Skin of body (tissue), 2 donors: ENCODE results near the gene SLC28A3. TPM values are rescaled to one million over a fixed set of nuclear protein-coding genes. Genes with fewer than 3 reads are reported as not detected.

ENCODE experiments used
- DNase-seq: peaks from one replicate; lab custom pipeline; 2025; lab: John Stamatoyannopoulos, UW
- total RNA-seq: library from RNA; depleted of rRNA; stranded (reverse); fragments of >200 nt; gene quantifications from one replicate; pipeline ENCODE4 v1.2.3, GENCODE V29; 2014

The SLC28A3 gene
- total RNA-seq, 1 donor from 2014 or later: 4.9 TPM

DNA sequence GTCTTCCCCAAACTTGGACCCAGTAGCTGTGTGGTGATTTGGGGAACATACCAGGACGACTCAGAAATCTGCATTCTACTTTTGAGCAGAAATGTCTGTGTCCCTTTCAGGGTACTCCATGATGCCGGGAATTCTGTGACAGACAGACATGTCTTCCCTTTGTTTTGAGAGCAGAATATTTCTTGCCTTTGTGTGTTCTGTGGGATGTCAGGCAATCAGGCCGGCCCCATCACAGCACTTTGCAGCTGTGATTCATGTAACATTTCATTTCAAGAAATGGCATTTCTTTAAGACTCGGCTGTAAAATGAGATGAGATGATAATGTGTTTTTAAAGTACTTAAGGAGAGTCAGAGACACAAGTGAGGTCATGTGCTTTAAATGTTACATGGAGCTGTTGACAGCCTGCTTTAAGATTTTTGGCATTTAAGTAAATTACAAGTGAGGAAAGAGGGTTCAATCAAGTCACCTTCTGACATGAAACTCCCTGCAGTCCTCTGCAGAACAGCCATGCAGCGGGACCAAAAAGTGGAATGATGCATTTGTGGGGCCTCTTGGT, 98.7 kb downstream of the SLC28A3 start:
- DNase-seq: no peak

DNA sequence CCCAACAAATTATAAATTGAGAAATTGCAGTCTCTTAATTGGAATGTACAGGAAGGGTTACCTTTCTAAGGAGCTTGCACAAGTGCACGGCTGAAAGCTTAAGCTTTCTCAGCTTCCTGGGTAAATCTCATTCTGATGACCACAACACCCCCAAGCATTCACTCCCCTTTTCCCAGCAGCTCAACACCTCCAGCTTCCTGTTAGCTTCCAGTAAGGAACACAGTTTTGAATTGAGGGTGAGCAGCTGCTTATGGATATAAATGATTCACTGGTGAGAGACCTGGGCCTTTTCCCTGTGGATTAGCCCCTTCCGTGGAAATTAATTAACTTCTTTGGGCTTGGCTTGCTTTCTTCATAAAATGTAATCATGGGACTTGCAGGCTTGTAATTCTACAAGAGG, 101.2 kb downstream of the SLC28A3 start:
- DNase-seq: no peak

DNA sequence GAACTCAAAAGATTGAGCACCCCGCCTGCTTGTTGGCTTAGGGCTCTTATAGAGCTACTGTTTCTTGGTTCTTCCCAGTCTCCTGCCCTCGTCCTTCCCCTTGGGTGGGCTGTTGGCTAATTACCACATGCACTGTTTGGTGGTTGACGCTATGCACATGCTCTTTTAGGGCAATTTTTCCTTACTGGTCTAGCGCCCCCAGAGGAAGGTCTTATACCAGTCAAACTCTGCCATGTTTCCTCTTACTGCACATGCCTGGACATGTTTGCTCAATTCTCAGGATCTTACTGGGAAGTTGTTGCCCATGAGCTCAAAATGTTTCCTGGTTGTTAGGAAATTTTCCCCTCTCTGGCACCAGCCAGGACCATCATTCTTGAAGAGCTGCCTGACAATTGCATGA, 101.9 kb downstream of the SLC28A3 start:
- DNase-seq: no peak

- no peak for DNase-seq
These were observed 105.0 kb downstream of the SLC28A3 start for GRCh38 chr9:84235511-84235910.

- peak; percentile 81 for DNase-seq
These were observed 110.0 kb downstream of the SLC28A3 start for GRCh38 chr9:84230355-84231145.

GRCh38 chr9:84229191-84229590, 111.4 kb downstream of the SLC28A3 start:
- no peak for DNase-seq

DNA sequence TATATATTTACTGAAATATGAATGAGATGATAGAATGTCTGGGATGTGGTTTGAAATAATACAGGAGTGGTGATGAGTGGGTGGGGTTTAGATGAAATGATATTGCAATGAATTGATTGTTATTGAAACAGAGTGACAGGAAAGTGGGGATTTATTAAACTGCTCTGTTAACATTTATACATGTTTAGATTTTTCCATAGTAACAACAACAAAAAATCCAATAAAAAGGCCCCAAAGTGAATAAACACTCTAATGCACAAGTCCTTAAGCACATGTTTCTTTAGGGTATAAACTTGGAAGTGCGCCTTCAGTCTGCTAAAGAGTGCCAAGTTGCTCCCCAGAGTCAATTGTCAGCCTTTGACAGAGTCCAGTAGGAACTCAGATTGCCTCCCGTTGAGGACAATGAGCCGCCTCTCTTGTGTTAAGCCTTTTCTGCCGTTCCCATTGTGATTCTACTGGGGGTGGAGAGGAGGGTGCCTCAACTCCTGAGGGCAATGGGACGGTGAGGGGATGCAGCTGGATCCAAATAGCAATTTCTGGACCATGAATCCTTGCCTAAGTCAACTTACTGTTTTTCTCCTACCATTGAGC, 112.3 kb downstream of the SLC28A3 start:
- DNase-seq: peak; percentile 34

DNA sequence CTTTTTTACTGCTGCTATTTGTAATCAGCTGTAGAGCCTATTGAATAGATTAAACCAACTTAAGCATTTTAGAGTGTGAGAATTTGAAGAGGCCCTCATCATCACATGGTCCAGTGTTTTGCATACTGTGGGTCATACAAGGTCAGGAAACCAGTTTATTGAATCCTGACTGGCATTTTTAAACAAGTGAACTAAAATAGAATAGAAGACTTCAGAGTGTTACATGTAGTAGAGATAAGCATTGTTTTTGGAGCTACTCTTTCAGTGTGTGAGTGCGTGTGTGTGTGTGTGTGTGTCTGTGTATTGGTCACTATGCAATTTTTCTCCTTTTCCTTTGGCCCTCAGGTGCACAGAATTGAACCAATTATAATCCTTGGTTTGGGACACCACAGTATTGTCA, 114.4 kb downstream of the SLC28A3 start:
- DNase-seq: no peak
